ENCODE data around the gene TAS1R1. TPM values are rescaled to one million over a fixed set of nuclear protein-coding genes. Genes with fewer than 3 reads are reported as not detected.

Gene TAS1R1
- total and polyA plus RNA-seq, 9 of the 15 experiments (the other 6 are each of a cell fraction or from before 2014, with no cell fraction given) = 0.06 TPM; not detected in 8

GRCh38 chr1:6624710-6625583 is 69.8 kb downstream of the TAS1R1 start, which contains the start of gene THAP3 (continued):
- TF ChIP-seq E2F8 (IDR thresholded peaks at IDR 0.05; ENCODE audit: low read depth, partially characterized antibody) = peak; percentile 71
- peak; percentile 55; the same call in 1 of the 2 replicates for TF ChIP-seq EP400 (IDR thresholded peaks at IDR 0.05)
- TF ChIP-seq MNT (conservative IDR thresholded peaks at IDR 0.05) = peak in 1 of 2 experiments; percentile 57; a peak in 2 of 4 replicates
- TF ChIP-seq MAFF (IDR thresholded peaks at IDR 0.05; ENCODE audit: low read length) = no peak
- TF ChIP-seq FOXK2 (conservative IDR thresholded peaks at IDR 0.05 in 1 of 2, IDR thresholded peaks at IDR 0.05 in 1 of 2; ENCODE audit: low read depth in 2 of 2) = no peak
- TF ChIP-seq NR4A1 (CRISPR knock-in tag; IDR thresholded peaks at IDR 0.05) = no peak
- no peak for TF ChIP-seq NR4A1 (tag; IDR thresholded peaks at IDR 0.05)
- peak; percentile 20 to 29 (median 25); a peak in 3 of 6 replicates for TF ChIP-seq CTCF (IDR thresholded peaks at IDR 0.05 in 2 of 3, conservative IDR thresholded peaks at IDR 0.05 in 1 of 3; ENCODE audit: insufficient read depth in 2 of 3, low read depth in 1 of 3, low read length in 3 of 3)
- no peak for TF ChIP-seq TAL1 (IDR thresholded peaks at IDR 0.05)
